Measurements from ENCODE around the gene TRIM51G.
"Not testable (repeated sequence)": the region's sequence is repeated elsewhere in the genome, so short reads cannot be mapped to it uniquely, and the experiment has no call there.

DNA sequence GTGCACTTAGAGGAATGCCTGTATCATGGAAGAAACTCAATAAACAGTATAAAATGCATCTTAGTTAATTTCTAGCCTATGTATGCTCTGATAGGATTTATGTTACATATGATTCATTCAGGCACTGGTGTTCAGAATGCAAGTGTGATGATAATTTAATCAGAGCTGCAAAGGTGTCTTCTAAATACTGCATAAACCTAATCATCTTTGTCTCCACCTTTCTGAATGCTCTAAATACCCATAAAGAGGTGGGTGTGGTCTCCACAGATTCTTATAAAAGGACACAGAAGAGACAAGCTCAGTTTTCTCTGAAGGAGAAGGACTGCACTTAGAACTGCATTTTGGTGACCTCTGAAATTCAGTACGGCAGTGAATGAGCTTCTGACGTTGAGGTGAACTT, 44.8 kb upstream of the TRIM51G start, which contains the start of gene TRIM49B:
- not testable (repeated sequence) for TF ChIP-seq EGR1 (IDR thresholded peaks at IDR 0.05; ENCODE audit: low read depth)
- TF ChIP-seq, protein P1, sequence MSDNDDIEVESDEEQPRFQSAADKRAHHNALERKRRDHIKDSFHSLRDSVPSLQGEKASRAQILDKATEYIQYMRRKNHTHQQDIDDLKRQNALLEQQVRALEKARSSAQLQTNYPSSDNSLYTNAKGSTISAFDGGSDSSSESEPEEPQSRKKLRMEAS (IDR thresholded peaks at IDR 0.05), result not testable (repeated sequence)

All from HCT116 (cell line).